DOHH2 (cell line): ENCODE data around the gene MGAT1.

Source experiments
- CTCF ChIP-seq: fragments of 200-600 bp; sonication (generic); IDR thresholded peaks from one replicate; pipeline ENCODE4 v1.5.1; 2014; ENCODE audit warnings: antibody characterized with exemption, mild to moderate bottlenecking, low read depth, low read length; ENCODE audit not compliant: poor library complexity, severe bottlenecking
- EZH2phosphoT487 ChIP-seq: fragments of 200-600 bp; sonication (generic); IDR thresholded peaks from 2 replicates; pipeline ENCODE4 v1.6.1; 2017; ENCODE audit warnings: borderline replicate concordance, mild to moderate bottlenecking, antibody characterized with exemption, low read length, moderate library complexity, mixed read lengths

GRCh38 chr5:180809403-180810209, 7.0 kb upstream of the MGAT1 start:
- TF ChIP-seq CTCF = no peak
- no peak for TF ChIP-seq EZH2phosphoT487
